KOPT-K1 (cell line): ENCODE data around the gene BLVRB.
"Not testable (repeated sequence)": the region's sequence is repeated elsewhere in the genome, so short reads cannot be mapped to it uniquely, and the experiment has no call there.

Experiments
- H3K27ac ChIP-seq: fragments of 200-600 bp; sonication (generic); 2 replicates; pipeline ENCODE4 v1.5.1; 2016; ENCODE audit warnings: antibody characterized with exemption, mild to moderate bottlenecking, low read depth, low read length; ENCODE audit not compliant: poor library complexity, severe bottlenecking
- H3K36me3 ChIP-seq: fragments of 200-600 bp; sonication (generic); 2 replicates; pipeline ENCODE4 v1.5.1; 2017; ENCODE audit warnings: antibody characterized with exemption, mild to moderate bottlenecking, low read length, moderate library complexity; ENCODE audit not compliant: insufficient read depth
- H3K9me3 ChIP-seq: fragments of 200-600 bp; sonication (generic); 2 replicates; pipeline ENCODE4 v1.5.1; 2017; ENCODE audit warnings: antibody characterized with exemption, low read length, mild to moderate bottlenecking; ENCODE audit not compliant: insufficient read depth, poor library complexity, severe bottlenecking

Gene BLVRB

DNA sequence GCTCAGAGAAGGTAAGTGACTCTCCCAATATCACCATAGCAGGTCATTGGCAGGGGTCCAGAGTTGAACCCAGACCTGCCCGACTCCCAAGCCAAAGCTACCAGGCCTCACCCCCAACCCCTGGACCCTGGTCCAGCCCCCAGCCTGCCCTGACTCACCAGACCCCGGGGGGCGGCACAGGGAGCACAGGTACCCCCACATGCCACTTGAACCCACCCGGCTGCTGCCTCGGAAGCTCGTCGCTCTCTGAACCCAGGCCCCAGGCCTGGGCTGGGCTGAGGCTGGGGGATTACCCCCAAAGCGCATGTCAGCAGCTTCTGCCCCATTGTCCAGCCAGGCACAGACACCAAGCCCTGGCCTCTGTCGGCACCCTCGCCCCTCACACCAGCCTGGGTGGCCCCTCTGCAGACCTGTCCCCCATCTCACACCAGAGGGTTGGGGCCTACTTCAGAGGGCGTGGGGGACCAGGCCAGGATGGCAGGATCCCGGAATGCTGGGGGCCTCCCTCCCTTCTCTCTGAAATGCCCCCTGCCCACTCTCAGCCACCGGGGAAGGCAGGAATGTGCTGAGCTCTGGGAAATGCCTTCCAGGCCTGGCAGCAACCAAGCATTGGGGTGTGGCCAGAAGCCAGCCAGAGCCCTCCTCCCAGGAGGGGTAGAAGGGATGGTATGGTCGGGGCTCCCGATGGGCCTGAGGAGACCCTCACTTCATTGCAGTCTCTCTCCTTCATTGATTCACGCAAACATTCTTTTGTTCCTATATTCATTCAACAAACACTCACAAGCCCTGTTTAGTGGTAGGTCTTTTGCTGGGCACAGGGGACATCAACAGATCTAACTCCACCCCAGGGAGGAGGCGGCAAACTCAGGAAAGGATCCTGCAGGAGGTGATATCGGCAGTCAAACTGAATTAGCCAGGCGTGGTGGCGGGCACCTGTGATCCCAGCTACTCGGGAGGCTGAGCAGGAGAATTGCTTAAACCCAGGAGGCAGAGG lies 50.7 kb downstream of the BLVRB start:
- no peak overlapping the region for H3K27ac ChIP-seq
- no peaks in the 10 kb centered on the region for H3K36me3 ChIP-seq
- H3K9me3 ChIP-seq = no peaks in the 10 kb centered on the region

GRCh38 chr19:40413291-40413845 lies 52.2 kb downstream of the BLVRB start, which contains the start of gene PRX:
Gene PRX (minus strand): TSS chr19:40413378. CDS start chr19:40407932, 5,446 bp downstream.
- H3K36me3 ChIP-seq = no peaks in the 10 kb centered on the region
- H3K9me3 ChIP-seq = no peaks in the 10 kb centered on the region
- no peak within 1 kb of the TSS for H3K27ac ChIP-seq

DNA sequence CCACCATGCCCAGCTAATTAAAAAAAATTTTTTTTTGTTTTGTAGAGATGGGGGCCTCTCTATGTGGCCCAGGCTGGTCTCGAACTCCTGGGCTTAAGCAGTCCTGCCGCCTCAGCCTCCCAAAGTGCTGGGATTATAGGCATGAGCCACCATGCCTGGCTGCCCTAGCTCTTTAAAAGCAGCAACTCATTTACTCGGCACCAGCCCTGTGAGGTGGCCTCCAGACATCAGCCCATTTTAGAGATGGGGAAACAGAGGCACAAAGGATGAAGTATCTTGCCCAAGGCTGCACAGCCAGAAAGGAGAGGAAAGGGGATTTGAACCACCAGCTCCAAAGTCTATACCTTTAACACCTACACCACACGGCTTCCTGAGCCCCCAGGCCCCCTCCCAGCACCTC lies 52.7 kb downstream of the BLVRB start:
- Histone ChIP-seq H3K27ac (no peak overlapping the region), H3K9me3 (no peaks in the 10 kb centered on the region), H3K36me3 (no peaks in the 10 kb centered on the region)

GRCh38 chr19:40411958-40412499 lies 53.5 kb downstream of the BLVRB start:
- Histone ChIP-seq H3K27ac (no peak overlapping the region), H3K9me3 (no peaks in the 10 kb centered on the region), H3K36me3 (no peaks in the 10 kb centered on the region)

- H3K36me3 ChIP-seq = no peaks in the 10 kb centered on the region
- H3K9me3 ChIP-seq = no peaks in the 10 kb centered on the region
- H3K27ac ChIP-seq = no peak overlapping the region
These were observed 54.3 kb downstream of the BLVRB start for GRCh38 chr19:40411125-40411842.

- no peaks in the 10 kb centered on the region for H3K36me3 ChIP-seq
- no peaks in the 10 kb centered on the region for H3K9me3 ChIP-seq
- no peak overlapping the region for H3K27ac ChIP-seq
These were observed 55.5 kb downstream of the BLVRB start for GRCh38 chr19:40410030-40410389.

DNA sequence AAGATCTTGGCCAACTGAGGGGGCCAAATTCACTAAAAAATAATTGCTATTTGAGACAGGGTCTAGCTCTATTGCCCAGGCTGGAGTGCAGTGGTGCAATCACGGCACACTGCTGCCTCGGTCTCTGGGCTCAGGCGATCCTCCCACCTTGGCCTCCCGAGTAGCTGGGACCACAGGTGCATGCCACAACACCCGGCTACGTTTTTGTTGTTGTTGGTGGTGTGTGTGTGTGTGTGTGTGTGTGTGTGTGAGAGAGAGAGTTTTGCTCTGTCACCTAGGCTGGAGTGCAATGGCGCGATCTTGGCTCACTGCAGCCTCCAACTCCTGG lies 57.0 kb downstream of the BLVRB start:
- not testable (repeated sequence) for H3K9me3 ChIP-seq, H3K27ac ChIP-seq

GRCh38 chr19:40407714-40408597 lies 57.6 kb downstream of the BLVRB start:
- no peak overlapping the region for H3K27ac ChIP-seq

More for the DNA sequence above, 57.0 kb downstream of the BLVRB start:
- H3K36me3 ChIP-seq = not testable (repeated sequence)

GRCh38 chr19:40403262-40403984 lies 62.1 kb downstream of the BLVRB start:
- H3K27ac ChIP-seq = peak overlapping the region; percentile 30
- H3K9me3 ChIP-seq = no peaks in the 10 kb centered on the region
- H3K36me3 ChIP-seq = no peaks in the 10 kb centered on the region

More at GRCh38 chr19:40407714-40408597, 57.6 kb downstream of the BLVRB start:
- no peaks in the 10 kb centered on the region for H3K36me3 ChIP-seq
- no peaks in the 10 kb centered on the region for H3K9me3 ChIP-seq

DNA sequence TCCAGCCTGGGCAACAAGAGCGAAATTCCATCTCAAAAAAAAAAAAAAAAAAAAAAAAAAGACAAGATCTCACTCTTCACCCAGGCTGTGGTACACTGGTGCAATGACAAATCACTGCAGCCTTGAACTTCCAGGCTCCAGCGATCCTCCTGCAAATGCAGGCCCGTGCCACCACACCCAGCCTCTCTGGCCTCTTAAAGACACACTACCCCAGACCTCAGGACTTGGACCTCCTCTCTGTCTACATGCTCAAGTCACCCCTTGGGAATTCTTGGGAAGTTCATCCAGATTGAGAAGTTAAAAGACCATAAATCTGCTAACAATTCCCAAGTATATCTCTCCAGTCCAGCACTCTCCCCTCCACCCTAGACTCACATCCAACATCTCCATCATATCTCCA lies 65.0 kb downstream of the BLVRB start:
- Histone ChIP-seq H3K36me3 (no peaks in the 10 kb centered on the region), H3K9me3 (no peaks in the 10 kb centered on the region), H3K27ac (no peak overlapping the region)

GRCh38 chr19:40398417-40399131 lies 67.0 kb downstream of the BLVRB start:
- Histone ChIP-seq H3K36me3 (no peaks in the 10 kb centered on the region), H3K9me3 (no peaks in the 10 kb centered on the region), H3K27ac (no peak overlapping the region)
